Fibroblast of villous mesenchyme (primary cell): Measurements from ENCODE around the gene OR2AG1. TPM values are rescaled to one million over a fixed set of nuclear protein-coding genes. Genes with fewer than 3 reads are reported as not detected.

ENCODE experiments used
- DNase-seq: peaks from one replicate; pipeline ENCODE4 v3.0.0-alpha.2; 2010; ENCODE audit warnings: low read depth
- H3K4me3 ChIP-seq: 2 replicates; pipeline ENCODE4 v1.5.1; 2011; ENCODE audit warnings: low read depth, mild to moderate bottlenecking, low read length
- total RNA-seq: library from RNA; depleted of rRNA; stranded (reverse); fragments of >200 nt; gene quantifications from 2 replicates; pipeline ENCODE4 v1.2.3, GENCODE V29; 2012
- TF ChIP-seq, protein P1 (sequence below): IDR thresholded peaks from 2 replicates; pipeline ENCODE4 v1.5.1; 2012; ENCODE audit warnings: low read depth, mild to moderate bottlenecking, low read length; ENCODE audit not compliant: insufficient read depth

Gene OR2AG1
- total RNA-seq, 1 donor = not detected

DNA sequence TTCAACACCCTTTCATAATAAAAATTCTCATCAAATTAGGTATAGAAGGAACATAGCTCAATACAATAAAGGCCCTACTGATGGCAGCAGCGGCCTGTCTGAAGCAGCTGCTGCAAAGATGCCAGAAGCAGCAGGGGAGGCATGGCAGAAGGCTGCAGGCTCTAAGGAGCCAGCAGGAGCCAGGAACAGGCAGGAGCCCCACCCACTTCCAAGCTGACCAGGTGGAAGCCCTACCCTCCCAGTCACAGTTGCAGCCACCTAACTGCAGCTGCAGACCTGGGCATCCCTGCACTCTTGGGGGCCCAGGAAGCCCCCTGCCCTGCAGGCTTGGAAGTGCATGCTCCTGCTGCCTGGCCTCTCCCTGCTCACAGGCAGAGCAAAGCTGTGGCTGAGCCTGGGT is 34.9 kb downstream of the OR2AG1 start:
- TF ChIP-seq, protein P1, sequence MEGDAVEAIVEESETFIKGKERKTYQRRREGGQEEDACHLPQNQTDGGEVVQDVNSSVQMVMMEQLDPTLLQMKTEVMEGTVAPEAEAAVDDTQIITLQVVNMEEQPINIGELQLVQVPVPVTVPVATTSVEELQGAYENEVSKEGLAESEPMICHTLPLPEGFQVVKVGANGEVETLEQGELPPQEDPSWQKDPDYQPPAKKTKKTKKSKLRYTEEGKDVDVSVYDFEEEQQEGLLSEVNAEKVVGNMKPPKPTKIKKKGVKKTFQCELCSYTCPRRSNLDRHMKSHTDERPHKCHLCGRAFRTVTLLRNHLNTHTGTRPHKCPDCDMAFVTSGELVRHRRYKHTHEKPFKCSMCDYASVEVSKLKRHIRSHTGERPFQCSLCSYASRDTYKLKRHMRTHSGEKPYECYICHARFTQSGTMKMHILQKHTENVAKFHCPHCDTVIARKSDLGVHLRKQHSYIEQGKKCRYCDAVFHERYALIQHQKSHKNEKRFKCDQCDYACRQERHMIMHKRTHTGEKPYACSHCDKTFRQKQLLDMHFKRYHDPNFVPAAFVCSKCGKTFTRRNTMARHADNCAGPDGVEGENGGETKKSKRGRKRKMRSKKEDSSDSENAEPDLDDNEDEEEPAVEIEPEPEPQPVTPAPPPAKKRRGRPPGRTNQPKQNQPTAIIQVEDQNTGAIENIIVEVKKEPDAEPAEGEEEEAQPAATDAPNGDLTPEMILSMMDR = no peak
- DNase-seq = no peak
- H3K4me3 ChIP-seq = no peak overlapping the region

DNA sequence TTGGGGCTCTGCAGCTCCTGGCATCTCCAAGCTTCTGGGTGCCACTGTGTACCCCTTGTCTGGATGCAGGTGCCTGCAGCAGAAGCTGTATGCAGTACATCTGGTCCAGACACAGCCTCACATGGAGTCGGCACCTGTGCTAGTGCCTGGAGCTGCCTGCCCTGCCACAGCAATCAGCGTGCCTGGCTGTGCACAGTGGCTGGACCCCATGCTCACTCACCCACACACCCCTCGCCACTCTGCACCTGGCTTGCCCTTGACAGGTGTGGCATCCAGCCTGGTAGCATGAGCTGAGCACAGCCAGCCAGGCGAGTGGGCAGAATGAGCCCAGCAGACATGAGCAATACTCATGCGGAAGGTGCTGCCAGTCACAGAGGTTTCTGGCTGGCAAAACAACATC is 36.1 kb downstream of the OR2AG1 start:
- TF ChIP-seq, protein P1 = no peak
- no peak overlapping the region for H3K4me3 ChIP-seq
- no peak for DNase-seq

DNA sequence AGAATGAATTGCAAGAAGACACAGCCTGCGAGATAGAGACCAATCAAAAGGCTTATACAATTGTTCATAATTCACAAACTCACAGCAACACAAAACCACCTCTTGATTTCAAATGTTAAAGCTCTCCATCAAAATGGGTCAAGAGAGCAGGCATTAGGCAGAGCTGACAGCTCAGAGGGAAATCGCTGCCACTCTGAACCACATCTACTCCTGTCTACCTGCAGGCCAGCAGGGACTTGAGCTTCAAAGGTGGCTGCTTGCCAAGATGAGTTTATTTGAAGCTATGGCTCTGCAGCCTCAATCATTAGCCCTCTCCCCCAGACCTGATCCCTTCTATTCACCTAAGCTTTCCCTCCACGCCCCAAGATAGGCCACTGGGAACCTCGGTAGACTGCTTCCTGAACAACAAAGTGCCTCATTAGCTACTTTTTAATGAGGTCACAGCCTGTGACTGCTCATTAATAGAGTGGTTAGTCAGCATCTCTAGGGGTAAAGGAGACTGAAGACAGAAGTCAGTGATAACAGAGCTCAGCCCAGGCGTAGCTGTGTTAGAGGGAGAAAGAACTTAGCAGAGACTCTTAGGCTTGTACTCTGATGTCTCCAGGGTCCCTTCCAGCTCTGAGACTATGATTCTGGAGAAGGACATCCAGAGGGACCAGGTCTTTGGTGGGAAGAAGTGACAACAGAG is 41.5 kb downstream of the OR2AG1 start:
- no peak overlapping the region for H3K4me3 ChIP-seq
- DNase-seq = no peak
- TF ChIP-seq, protein P1 = no peak

DNA sequence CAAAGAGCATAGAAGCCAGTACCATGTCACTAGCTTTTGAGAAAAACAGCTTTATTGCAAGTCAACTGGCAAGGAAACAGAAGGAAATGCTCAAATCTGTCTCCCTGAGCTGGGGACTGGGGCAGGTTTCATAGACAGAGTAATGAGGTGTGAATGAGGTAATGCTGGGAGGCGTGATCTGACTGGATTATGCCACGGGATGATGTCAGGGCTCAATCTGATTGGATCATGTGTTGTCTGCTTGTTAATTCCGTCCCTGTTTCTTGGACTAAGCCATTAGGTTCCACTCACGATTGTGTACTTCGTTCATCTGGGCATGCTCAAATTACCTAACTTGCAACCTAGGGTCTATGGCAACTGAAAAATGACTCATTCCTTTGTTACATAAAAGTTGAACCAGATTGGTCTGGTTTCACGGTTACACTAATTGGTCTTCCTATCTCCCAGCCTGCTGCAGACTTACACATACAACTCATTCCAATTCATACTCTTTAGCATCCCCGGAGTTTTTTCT is 42.5 kb downstream of the OR2AG1 start:
- DNase-seq = no peak
- H3K4me3 ChIP-seq = no peak overlapping the region
- TF ChIP-seq, protein P1 = no peak

DNA sequence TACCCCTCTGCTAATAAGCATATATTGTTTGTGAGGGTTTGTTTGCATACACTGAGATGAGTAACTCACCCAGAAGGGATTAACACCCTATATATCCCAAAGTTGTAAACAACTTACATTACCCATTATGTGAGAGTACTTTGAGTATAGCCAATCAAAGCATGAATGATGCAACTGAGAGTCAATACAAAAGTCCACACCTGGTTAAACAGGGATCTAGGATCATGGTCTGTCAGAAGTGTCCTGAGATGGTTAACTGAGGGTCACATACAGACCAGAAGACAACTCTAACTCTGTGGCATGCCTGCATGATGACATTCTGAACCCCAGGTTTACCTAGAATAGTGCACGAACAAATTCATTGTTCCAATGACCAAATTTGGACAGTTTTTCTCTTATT is 45.3 kb downstream of the OR2AG1 start:
- TF ChIP-seq, protein P1 = no peak
- no peak overlapping the region for H3K4me3 ChIP-seq
- DNase-seq = no peak

DNA sequence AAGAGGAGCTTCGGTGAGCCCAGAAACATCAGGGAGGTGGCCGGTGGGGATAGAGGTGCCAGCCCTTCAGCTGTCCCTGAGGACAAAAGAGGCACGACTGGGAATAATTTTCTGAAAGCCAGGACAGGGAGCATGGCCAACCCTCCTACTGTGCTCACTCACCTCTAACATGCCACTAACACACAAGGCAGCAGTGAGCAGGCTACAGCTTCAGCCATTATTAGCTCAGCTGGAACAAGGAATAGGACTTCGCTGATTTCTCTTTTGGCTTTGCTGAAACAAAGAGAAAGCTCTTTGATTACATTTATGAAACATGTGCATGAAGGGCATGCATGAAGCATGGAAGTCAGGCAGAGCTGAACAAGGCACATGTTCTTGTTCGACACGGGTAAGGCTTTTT is 50.5 kb downstream of the OR2AG1 start:
- TF ChIP-seq, protein P1 = no peak
- no peak for DNase-seq
- H3K4me3 ChIP-seq = no peak overlapping the region

DNA sequence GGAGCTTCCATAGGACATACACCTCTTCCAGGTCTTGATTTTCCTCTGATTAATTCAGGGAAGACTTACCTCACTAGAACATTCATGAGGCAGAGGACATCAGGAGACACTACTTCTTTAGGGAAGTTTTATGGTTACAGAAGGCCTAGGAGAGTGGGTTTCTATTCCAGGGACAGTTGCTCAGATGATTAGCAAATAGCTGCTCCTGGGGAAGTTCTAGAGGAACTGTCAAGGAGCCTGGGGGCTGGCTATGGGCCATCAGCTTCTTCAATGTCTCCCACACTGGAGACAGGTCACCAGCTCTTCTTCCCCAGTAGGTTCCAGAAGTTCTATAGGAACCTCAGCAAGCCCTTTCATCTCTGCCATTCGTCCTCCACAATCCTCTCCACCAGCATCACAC is 51.2 kb downstream of the OR2AG1 start:
- no peak overlapping the region for H3K4me3 ChIP-seq
- DNase-seq = no peak
- TF ChIP-seq, protein P1 = no peak
